NCI-H2171 (cell line): Measurements from ENCODE around the gene ZNF541.
A peak's percentile ranks its signal among the peaks of the same experiment; 100 is the strongest.

Experiments used
- DNase-seq: peaks from one replicate; lab custom pipeline; 2025; lab: John Stamatoyannopoulos, UW

ZNF541 gene

GRCh38 chr19:47542030-47542475 is 30.9 kb downstream of the ZNF541 start:
- no peak for DNase-seq

- no peak for DNase-seq
Measured at GRCh38 chr19:47541518-47541917, 31.4 kb downstream of the ZNF541 start.

- DNase-seq: no peak
Measured at GRCh38 chr19:47540748-47541147, 32.2 kb downstream of the ZNF541 start.

- DNase-seq: no peak
Measured at GRCh38 chr19:47539747-47540311, 33.1 kb downstream of the ZNF541 start.

- no peak for DNase-seq
Measured at GRCh38 chr19:47538812-47539211, 34.1 kb downstream of the ZNF541 start.

- DNase-seq: no peak
Measured at GRCh38 chr19:47537493-47537892, 35.5 kb downstream of the ZNF541 start.

GRCh38 chr19:47534628-47535027 is 38.3 kb downstream of the ZNF541 start:
- no peak for DNase-seq

GRCh38 chr19:47531640-47532387 is 41.1 kb downstream of the ZNF541 start:
- DNase-seq: no peak

- DNase-seq: no peak
Measured at GRCh38 chr19:47529018-47529742, 43.8 kb downstream of the ZNF541 start.

- DNase-seq: no peak
Measured at GRCh38 chr19:47526798-47527197, 46.1 kb downstream of the ZNF541 start.

GRCh38 chr19:47523473-47523872 is 49.5 kb downstream of the ZNF541 start:
- peak; percentile 33 for DNase-seq
